Posterior cingulate gyrus (tissue), 11 donors: ENCODE measurements around the gene FGF12.

Experiments
- DNase-seq, 10 donors: peaks; one replicate each; pipeline versions ENCODE4 v3.0.0 to v3.0.0-alpha.2; 2020 to 2021; ENCODE audit warnings: mixed read lengths in 3 of 10
- intact Hi-C: fragments of 100-400 bp; cut with DNase I; formaldehyde crosslinking; loops from one replicate; pipeline ENCODE4 v1.15.1; 2023

The FGF12 gene

DNA sequence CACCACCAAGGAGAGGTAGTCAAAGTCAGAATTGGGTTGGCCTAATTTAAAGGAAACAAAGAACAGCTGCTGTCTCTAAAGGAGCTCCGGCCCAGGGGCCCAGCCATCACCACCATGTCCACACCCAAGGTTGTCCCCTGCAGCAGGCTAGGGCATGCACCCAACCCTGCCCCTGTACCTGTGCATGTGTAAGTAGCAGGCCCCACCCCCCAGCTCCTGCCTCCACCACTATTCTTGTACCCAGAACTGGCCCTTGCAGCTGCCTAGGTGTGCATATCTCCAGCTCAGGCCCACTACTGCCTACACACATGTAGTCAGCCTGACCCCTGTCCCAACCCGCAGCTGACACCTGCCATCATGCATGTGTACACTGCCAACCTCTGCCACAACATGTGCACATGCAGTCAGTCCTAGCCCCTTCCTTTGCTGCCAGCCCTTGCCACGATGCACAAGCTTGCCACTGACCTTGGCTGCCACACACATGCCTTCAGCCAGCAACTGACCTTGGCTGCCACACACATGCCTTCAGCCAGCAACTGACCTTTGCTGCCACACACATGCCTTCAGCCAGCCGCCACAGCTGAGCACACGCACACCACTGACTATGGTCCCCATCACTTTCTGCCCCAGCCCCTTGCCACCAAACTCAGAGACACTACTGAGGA is 39.7 kb downstream of the FGF12 start:
- peak in 3 of 10 donors; percentile 41 to 64 (median 58) for DNase-seq
- intact Hi-C loops = no loop called here

DNA sequence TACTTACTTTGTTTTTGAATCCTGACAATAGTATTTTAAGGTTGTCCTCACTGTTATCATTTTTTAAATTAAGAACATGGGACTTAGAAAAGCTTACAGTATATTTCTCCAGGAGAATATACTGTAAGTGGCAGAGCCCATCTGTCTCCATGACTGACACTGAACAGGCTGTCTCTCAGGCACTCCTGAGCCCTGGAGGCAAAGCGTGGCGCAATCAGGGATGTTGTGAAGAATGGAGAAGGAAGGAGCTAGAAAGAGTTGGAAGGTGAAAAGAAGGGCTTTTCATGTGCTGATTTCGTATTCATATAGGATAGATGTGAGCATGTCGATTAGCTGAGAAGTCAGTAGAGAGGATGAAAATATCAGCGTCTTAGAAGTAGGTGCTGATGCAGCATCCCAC is 41.5 kb downstream of the FGF12 start:
- intact Hi-C loops = no loop called here
- no peak for DNase-seq

DNA sequence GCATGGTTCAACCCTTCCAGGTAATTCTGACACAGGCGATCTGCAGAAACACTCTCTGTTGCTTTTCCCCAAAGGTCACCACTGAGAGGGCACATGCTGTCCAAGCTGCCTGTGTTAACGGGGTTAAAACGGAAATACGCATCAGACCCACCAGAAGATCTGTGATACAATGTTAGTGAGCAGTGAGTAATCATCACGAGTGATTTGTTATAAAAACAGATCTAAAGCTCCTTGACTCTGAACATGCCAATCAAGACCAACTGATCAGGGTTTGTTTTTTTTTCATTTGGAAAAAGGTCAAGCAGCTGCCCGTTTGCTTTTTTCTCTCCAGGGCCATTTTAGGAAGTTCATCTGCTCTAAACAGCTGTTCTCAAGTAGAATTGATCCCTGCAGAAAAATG is 43.2 kb downstream of the FGF12 start:
- intact Hi-C loops = no loop called here
- DNase-seq = no peak

DNA sequence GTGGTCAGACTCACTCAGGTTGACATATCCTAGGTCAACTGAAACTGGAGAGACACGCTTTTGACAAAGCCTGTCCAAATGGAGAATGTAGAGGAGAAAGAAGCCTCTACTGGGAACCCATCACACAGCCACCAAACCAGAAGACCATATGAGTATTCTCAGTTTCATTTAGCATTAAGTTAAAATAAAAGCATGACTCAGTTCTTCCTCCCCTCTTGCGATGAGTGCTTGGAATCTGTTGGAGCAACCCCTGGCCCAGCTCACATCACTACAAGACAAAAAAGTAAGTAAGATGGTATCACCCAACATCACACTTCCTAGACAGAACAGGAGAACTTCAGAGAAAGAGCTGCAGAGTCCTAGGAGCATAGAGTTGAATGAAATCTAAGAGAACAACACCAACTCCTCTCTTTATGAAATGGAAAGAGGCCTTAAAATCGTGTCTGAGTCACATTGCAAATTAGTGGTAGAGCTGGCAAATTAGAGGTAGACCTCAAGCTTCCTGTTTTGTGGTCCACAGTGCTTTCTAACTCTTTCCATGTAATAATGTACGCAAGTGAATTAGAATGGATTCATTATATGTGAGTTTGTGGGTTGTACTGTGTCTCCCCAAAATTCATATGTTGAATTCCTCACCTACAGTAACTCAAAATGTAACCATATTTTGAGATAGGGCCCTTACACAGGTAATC is 51.2 kb downstream of the FGF12 start:
- intact Hi-C loops = no loop called here
- DNase-seq = no peak

DNA sequence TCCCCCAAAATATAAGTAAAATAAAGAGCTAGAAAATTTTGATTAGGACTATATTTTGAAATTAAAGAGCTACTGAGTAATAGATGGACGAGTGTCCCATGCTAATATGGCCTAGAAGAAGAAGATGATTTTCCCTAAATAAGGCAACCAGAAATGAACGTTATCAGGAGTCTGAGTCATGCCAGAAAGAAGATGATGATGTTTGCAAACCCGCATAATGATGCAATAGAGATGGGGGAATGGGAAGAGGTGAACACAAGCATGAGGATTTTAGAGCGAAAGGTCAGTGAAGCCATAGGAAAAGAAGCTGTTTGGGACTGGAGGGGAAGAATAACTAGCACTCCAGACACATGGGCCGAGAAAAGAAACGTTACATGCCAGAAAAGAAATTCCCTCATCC is 71.7 kb downstream of the FGF12 start:
- intact Hi-C loops = no loop called here
- DNase-seq = no peak

DNA sequence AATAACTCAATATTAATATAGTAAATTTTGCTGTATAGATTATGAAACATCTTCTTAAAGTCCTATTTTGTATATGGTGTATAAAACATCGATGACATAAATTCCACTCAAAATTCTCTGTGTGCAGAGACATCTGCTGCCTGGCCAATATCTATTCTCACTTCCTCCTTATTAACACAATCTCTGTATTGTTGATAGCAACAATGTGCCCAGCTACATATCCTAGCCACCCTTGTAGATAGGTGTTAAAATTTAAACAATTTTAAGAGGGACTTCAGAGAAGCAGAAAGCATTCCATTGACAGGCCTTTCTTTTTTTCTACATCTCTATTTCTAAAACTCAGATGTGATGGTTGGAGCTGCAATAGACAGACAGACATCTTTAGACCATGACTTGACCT is 72.3 kb downstream of the FGF12 start:
- intact Hi-C loops = no loop called here

DNA sequence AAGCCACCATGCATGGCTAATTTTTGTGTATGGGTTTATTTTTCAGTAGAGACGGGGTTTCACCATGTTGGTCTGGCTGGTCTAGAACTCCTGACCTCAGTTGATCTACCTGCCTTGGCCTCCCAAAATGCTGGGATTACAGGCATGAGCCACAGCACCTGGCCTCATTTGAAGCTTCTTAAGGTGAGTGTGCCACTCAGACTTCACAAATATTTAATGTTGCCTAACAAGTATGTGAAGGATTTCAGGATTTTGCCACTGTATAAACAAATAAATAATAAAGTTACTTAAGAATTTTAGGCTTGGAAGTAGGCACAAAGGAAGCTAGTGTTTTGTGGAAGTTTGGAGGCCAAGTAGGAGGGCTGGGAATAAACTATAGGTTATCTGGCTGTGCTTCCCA is 73.5 kb downstream of the FGF12 start:
- intact Hi-C loops = no loop called here
- no peak for DNase-seq

More for the DNA sequence above, 72.3 kb downstream of the FGF12 start:
- no peak for DNase-seq

DNA sequence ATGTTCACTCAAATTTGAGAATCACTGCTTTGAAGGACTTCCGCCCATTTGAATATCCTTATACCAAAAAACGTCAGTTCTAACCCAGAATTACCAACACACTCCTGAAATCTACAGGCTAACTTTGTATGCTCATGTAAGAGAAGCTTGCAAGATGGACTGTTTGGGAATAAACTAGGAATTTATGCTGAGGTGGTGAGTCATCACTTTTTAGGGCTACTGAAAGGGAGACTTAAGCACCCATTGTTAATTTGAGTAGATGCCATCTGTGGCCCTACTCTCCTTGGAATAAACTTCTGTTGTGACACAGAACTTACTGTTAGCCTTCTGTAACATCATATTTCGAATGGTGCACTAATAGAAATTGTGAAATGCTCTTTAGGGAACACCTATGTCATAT is 74.6 kb downstream of the FGF12 start:
- intact Hi-C loops = no loop called here
- DNase-seq = no peak

DNA sequence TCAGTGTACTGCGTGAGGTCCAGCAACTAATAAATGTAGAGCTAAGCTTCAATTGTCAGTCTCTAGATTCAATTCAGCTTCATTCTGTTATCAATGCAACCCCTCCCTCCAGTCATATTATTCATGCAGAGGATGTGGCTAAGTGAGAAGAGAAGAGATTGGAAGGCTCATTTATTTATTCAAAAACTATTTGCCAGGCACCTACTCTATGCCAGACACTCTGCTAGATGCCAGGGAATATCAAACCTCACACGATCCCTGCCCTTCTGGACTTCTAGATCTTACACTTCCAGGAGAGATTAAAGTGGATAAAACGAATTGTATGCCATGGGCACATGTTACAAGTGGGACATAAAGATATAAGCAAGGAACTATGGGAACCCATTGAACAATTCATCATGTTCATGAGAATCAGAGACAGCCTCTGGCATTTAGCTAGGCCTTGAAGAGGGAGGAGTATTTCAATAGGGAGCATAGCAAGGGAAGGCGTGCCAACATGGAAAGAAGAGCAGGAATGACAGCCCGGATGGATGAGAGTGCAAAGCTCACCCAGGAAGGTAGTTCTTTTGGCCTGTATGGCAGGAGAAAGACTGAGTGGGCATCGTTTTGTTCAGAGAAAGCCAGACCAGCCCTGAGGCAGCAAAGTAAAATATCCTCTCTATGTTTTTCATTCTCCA is 75.4 kb downstream of the FGF12 start:
- intact Hi-C loops = no loop called here

DNA sequence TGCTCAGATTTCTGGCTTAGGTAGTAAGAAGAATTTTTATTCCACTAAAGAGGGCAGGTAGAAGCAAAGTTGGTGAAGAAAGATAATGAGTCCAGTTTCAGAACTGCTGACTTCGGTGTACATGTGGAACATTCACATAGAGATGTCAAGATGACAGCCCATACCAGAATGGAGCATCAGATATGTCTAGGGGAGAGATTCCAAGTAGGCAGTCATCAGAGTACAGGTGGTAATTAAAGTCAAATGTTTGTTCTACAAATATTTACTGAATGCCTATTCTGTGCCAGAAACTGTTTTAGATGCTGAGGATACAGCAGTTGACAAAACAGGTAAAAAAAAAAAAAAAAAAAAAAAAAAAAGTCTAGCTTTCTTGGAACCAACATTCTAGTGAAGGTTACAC is 81.9 kb downstream of the FGF12 start:
- DNase-seq = no peak
- intact Hi-C loops = no loop called here

More for the DNA sequence above, 75.4 kb downstream of the FGF12 start:
- DNase-seq = no peak

DNA sequence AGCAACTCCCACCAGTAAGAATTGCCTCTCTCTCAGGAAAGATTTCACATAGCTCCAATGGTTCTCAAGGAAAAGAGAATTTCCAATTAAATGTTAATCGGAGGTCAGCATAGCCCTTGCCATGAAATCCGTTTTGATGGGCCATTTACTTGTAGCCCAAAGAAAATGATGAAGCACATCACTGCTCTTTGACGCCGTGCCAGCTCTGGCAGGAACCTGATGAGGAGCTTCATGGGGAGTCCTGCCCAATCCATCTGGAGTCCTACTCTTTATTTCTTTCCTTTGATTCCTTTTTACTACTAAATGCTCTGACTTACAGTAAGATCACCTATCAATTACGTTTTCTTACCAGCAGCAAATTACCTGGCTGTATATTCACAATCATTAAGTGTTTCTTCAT is 84.7 kb downstream of the FGF12 start:
- intact Hi-C loops = no loop called here
- peak in 2 of 10 donors; percentile 28 to 49 for DNase-seq

DNA sequence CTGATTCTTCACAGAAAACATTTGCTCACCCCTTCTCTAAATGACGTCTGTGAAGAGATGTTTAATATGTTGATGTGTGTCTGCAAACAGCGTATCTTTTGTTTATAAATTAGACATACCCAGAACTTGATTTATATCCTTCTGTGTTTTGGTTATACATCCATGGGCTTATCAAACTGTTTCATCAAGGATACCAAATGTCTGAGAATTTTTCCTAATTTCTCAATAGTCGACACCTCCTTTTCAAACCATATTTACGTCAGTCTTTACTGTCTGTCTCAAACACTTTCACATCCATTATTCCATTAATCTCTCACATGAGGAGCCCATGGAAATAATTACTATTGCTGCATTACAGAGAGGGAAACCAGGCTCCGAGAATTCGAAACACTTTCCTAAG is 85.4 kb downstream of the FGF12 start:
- intact Hi-C loops = no loop called here
- no peak for DNase-seq

DNA sequence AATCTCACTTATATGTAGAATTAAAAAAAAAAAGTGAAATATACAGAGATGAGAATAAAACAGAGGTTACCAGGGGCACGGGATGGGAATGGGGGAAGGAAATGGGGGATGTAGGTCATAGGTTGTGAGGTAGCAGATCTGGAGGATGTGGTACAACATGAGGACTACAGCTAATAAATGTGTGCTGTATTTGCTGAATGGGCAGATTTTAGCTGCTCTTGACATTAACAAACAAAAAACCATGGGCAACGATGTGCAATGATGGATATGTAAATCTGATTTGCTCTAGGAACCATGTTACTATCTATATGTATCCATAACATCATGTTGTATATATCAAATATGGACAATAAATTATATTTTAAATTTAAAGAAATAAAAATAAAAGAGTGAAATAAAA is 87.4 kb downstream of the FGF12 start:
- DNase-seq = no peak
- intact Hi-C loops = no loop called here

DNA sequence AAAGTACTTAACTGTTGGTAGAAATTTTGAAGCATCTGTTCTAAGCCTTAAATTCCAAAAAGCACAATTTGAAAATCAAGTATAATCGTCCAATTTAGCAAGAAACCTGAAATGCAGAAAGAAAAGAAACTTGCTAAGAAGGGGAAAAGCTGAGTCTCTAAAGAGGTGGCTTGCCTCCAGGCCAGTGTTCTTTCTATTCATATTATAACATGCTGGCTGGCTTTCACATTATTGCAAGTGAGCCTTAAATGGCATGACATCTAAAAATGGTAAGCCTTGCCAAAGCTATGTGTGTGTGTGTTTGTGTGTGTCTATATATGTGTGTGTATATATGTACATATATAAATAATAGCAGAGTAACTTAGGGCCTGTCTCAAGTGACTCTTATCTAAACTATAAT is 89.5 kb downstream of the FGF12 start:
- intact Hi-C loops = no loop called here
- DNase-seq = no peak

DNA sequence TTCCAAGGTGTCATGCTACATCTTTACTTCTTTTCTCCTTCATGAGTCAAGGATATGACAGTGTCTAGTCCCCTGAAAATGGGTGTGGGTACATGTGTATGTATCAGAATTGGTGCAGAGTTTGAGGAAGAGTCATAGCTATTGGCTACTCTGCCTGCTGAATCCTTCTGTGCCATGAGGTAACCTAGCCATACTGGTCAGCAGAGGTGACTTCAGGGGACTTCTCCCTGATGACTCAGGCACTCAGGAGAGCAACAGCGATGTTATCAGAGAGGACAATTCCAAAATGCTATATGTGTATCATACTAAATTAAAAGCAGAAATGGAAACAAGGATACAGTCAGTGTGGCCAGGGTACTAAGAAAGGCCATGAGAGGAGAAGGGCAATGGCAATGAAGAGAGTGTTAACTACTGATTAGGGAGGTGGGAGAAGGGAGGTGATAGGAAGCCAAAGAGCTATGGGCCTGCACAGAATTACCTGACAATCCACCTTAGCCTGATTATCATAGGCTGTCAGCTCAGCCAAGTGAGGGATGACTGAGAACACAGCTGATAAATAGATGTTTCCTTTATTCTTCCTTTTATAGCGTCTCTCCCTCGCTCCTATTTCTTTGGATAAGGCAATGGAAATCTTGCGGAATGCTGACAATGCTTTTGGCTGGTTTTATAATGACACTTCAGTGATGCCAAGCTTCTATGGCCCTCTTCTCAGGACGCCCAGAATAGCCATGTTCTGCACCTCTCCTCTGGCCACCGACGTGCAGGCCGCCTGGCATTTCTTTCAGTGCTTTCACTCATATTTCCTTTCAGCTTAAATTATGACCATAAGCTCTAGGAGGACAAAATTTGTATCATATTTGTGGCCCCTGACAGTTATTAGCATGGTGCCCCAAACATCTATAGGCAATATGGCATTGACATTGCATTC is 90.6 kb downstream of the FGF12 start:
- intact Hi-C loops = no loop called here

DNA sequence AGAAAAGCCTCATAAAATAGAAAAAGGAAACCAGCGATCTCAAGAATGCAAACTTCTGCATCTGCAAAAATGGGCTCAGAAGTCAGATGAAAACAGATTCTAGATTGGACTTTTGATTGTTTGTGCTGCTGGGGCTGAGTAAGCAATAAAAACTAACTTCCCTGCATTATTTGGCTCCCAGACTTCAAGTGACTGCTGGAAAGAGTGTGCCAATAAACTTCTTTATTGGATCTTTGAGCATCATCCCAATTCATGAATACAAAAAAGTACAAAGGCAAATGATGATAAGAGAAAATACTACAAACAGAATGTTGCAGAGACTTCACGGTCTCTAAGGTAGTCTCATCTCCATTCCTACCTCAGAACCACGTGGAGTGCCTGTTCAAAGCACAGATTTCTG is 97.9 kb downstream of the FGF12 start:
- intact Hi-C loops = no loop called here
- DNase-seq = no peak

More for the DNA sequence above, 90.6 kb downstream of the FGF12 start:
- no peak for DNase-seq

DNA sequence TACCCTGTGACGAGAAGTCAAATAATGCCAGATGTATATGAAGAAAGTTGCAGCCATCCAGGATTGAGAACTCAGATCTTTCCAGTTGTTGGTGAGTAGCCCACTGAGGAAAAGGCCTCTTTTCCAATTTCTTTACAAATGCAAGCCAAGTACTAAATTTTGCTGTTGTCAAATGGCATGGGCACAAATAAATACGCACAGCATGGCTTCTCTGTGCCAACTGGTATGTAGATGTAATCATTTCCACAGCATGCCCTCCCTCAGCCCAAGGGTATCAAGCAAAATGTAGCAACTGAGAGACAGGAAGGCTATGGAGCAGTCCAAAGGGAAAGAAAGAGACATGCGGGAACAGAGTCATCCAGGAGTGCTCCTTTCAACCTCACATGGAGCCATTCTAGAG is 105.4 kb downstream of the FGF12 start:
- intact Hi-C loops = no loop called here
- no peak for DNase-seq

DNA sequence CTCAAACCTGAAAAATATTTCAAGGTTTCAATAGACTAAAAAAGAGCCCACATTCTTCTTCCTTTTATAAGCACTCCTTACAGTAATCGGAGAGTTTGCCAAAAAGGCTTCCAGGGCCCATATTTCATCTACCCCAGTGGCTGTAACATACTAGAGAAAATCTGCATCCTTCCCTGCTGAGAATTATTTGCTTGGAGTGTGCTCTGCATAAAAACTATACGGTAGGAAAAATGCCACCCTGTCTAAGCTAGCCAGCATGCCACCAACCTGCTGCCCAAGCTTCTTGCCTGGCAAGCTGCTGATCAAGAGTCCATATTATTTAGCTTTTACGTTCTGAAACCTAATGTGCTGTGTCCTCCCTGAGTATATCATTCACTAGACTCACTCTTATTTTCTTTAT is 107.1 kb downstream of the FGF12 start:
- DNase-seq = peak in 1 of 10 donors; percentile 62
- intact Hi-C loops = no loop called here

DNA sequence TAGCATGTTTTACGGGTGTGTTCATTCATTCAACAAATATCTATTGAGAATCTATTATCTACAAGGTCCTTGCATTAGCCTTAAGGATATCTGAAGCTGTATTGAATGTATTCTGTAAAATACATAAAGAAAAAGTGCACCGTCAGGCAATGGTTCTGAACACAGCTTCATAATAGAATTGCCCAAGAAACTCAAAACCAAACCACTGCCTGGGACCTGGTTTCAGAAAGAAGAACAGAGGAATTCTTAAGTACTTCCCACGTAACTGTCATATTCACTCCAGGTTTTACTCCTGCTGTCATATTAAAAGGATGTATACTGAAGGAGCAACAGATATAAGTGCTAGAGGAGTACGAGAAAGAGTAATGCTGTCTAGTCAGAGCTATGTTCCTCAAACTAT is 115.9 kb downstream of the FGF12 start:
- intact Hi-C loops = no loop called here
- DNase-seq = no peak

DNA sequence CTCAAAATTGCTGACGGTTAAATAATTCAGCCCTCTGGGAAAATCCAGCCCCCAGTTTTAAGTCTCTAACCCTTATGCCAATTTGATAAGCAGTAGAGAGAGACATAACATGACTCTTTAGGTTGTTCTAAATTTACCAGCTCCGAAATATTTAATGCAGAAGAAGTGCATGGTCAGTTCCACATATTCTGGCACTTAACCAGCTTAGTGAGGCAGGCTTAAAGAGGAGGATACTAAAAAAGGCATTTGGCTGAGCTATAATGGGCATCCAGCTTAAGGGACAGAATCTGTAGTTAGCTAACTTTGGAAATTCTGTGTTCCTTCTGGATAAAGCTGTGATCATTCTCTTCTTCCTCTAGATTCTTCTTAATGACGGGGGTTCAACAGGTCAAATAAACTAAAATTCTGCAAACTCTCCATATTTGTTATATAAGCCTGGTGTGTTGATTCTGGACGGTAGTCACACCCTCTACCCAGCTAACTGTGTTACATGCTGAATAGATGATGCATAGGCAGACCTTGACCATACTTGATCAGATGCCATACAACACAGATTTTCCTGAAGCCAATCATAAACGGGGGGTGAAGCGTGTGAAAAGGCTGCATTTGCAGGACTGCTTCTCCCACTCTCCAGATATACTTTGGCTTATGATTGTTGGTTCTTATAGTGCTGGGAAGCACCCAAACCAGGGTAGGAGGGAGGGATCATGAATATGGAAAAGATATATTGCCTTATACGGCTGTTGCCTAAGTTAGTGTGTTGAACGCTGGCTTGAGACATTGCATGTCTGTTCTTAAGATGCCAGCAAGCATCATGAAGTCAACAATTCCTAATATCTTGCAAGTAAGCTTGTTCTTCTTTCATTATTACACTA is 118.4 kb downstream of the FGF12 start:
- peak in 1 of 10 donors; percentile 43 for DNase-seq
- intact Hi-C loops = no loop called here
